Measurements from ENCODE around the gene RAB5B. TPM values are rescaled to one million over a fixed set of nuclear protein-coding genes. Genes with fewer than 3 reads are reported as not detected.
"Not testable (repeated sequence)": the region's sequence is repeated elsewhere in the genome, so short reads cannot be mapped to it uniquely, and the experiment has no call there.

RAB5B gene
- total RNA-seq, 1 donor from 2014 or later = 34.4 TPM

DNA sequence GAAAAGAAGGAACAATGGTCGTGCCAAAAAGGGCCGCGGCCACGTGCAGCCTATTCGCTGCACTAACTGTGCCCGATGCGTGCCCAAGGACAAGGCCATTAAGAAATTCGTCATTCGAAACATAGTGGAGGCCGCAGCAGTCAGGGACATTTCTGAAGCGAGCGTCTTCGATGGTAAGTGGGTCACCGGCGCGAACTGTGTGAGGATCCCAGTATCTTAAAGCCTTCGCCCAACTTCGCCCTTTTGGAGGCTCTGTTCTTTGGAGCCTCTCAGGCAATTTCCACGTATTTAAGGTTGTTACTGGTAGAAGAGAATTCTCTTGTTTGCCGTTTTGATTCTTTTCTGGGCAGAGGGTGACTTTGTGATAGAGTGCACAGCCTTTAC, 68.5 kb downstream of the RAB5B start:
- H3K36me3 ChIP-seq (ENCODE audit: control insufficient read depth in 3 of 3, insufficient read depth in 3 of 3, low read length in 3 of 3) = peaks cover 13 to 27% (median 15%) of the 10 kb centered on the region in 3 donors
- H3K9ac ChIP-seq (ENCODE audit: low read depth in 1 of 3, low read length in 3 of 3) = peak overlapping the region; percentile 83 to 98 (median 98)
- H3K27ac ChIP-seq (ENCODE audit: low read depth, low read length) = peak overlapping the region; percentile 84
- H3K4me1 ChIP-seq (ENCODE audit: control insufficient read depth in 3 of 3, insufficient read depth in 3 of 3, low read length in 3 of 3) = peaks cover 12 to 19% (median 14%) of the 10 kb centered on the region in 3 donors
- H3K4me3 ChIP-seq (ENCODE audit: low read length in 3 of 3) = peak overlapping the region; percentile 78 to 100 (median 96)
- not testable (repeated sequence) for H3K9me3 ChIP-seq (ENCODE audit: control insufficient read depth in 3 of 3, low read length in 3 of 3); H3K27me3 ChIP-seq (ENCODE audit: control insufficient read depth in 3 of 3, insufficient read depth in 3 of 3, low read length in 3 of 3)

DNA sequence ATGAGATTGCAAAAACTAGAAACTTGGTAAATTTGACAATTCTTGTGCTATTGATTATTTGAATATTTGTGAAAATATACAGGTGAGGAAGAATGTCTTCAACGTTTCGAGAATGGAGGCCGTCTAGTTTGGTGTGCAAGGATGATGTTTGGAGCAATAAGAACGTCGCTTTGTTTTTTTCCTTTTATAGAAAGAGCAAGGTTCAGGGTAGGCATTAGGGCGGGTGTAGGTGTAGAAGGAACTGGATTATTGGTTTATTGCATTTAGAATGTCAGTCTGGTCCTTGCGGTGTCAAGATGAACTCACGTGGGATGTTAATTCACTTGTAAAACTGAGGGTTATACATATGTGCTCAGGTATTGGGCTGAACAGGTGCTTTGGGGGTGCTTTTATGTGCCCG, 69.0 kb downstream of the RAB5B start:
- Histone ChIP-seq H3K36me3 (ENCODE audit: control insufficient read depth in 3 of 3, insufficient read depth in 3 of 3, low read length in 3 of 3) (peaks cover 11 to 25% (median 15%) of the 10 kb centered on the region in 3 donors), H3K4me1 (ENCODE audit: control insufficient read depth in 3 of 3, insufficient read depth in 3 of 3, low read length in 3 of 3) (peaks cover 12 to 19% (median 14%) of the 10 kb centered on the region in 3 donors), H3K27ac (ENCODE audit: low read depth, low read length) (peak overlapping the region; percentile 84), H3K9ac (ENCODE audit: low read depth in 1 of 3, low read length in 3 of 3) (peak overlapping the region; percentile 83 to 98 (median 98)), H3K4me3 (ENCODE audit: low read length in 3 of 3) (peak overlapping the region; percentile 78 to 100 (median 96)), H3K27me3 (ENCODE audit: control insufficient read depth in 3 of 3, insufficient read depth in 3 of 3, low read length in 3 of 3) (no peaks in the 10 kb centered on the region), H3K9me3 (ENCODE audit: control insufficient read depth in 3 of 3, low read length in 3 of 3) (no peaks in the 10 kb centered on the region)

Other genes with a start within 250 kb of the RAB5B start
- 1,640 TPM for gene CD63, start 245.1 kb upstream of the RAB5B start, total RNA-seq
- 3.1 TPM for gene GDF11, start 231.0 kb upstream of the RAB5B start, total RNA-seq
- 71.5 TPM for gene SARNP, start 156.4 kb upstream of the RAB5B start, total RNA-seq
- gene ORMDL2, start 156.0 kb upstream of the RAB5B start, total RNA-seq = 11.0 TPM
- gene DNAJC14, start 144.5 kb upstream of the RAB5B start, total RNA-seq = 33.4 TPM
- 2.6 TPM for gene MMP19, start 131.1 kb upstream of the RAB5B start, total RNA-seq
- 16.2 TPM for gene PYM1, start 46.2 kb upstream of the RAB5B start, total RNA-seq
- gene DGKA, start 42.9 kb upstream of the RAB5B start, total RNA-seq = 6.8 TPM
- gene PMEL, start 8.0 kb upstream of the RAB5B start, total RNA-seq = 0.52 TPM
- 9.4 TPM for gene CDK2, start 7.2 kb upstream of the RAB5B start, total RNA-seq
- 7.8 TPM for gene SUOX, start 23.2 kb downstream of the RAB5B start, total RNA-seq
- gene IKZF4, start 47.0 kb downstream of the RAB5B start, total RNA-seq = 1.6 TPM
- gene RPS26, start 67.8 kb downstream of the RAB5B start, total RNA-seq = 36.5 TPM
- gene ERBB3, start 106.1 kb downstream of the RAB5B start, total RNA-seq = 154 TPM
- 53.8 TPM for gene PA2G4, start 130.5 kb downstream of the RAB5B start, total RNA-seq
- gene RPL41, start 142.6 kb downstream of the RAB5B start, total RNA-seq = 4,392 TPM
- 5.7 TPM for gene ZC3H10, start 144.2 kb downstream of the RAB5B start, total RNA-seq
- gene ESYT1, start 154.2 kb downstream of the RAB5B start, total RNA-seq = 149 TPM
- 451 TPM for gene MYL6B, start 178.5 kb downstream of the RAB5B start, total RNA-seq
- gene MYL6, start 184.3 kb downstream of the RAB5B start, total RNA-seq = 859 TPM
- 43.8 TPM for gene SMARCC2, start 215.4 kb downstream of the RAB5B start, total RNA-seq
- 30.8 TPM for gene RNF41, start 247.8 kb downstream of the RAB5B start, total RNA-seq

All from skeletal muscle tissue (tissue), 4 donors.